ENCODE results near the gene ART5. TPM values are rescaled to one million over a fixed set of nuclear protein-coding genes. Genes with fewer than 3 reads are reported as not detected.

Gene ART5
- total and polyA plus RNA-seq, 3 experiments from 2014 or later = not detected

GRCh38 chr11:3674189-3674588 lies 32.4 kb upstream of the ART5 start:
- peaks cover 44% of the 10 kb centered on the region for H3K36me3 ChIP-seq (ENCODE audit: insufficient read depth, low read length)
- CTCF ChIA-PET = no interaction called here
- peaks cover 0 to 1% of the 10 kb centered on the region in 2 donors for H3K27me3 Mint-ChIP-seq
- no peak overlapping the region for H3K27ac ChIP-seq (ENCODE audit: low read depth, low read length)
- no peaks in the 10 kb centered on the region for H3K4me1 ChIP-seq (ENCODE audit: insufficient read depth, low read length)
- peak overlapping the region in 2 of 8 donors; percentile 11 to 28 for H3K27ac Mint-ChIP-seq
- H3K4me3 Mint-ChIP-seq = no peak overlapping the region
- no peaks in the 10 kb centered on the region for H3K4me1 Mint-ChIP-seq
- no peaks in the 10 kb centered on the region for H3K27me3 ChIP-seq (ENCODE audit: insufficient read depth, low read length, poor library complexity, severe bottlenecking)
- no peaks in the 10 kb centered on the region for H3K9me3 Mint-ChIP-seq
- peaks cover 11 to 96% (median 32%) of the 10 kb centered on the region in 3 donors for H3K36me3 Mint-ChIP-seq
- no peaks in the 10 kb centered on the region for H3K9me3 ChIP-seq (ENCODE audit: low read length)
- no peak for DNase-seq
- POLR2A ChIA-PET = no interaction called here
- H3K4me3 ChIP-seq (ENCODE audit: low read length) = no peak overlapping the region

- Mint-ChIP-seq H3K27me3 (no peaks in the 10 kb centered on the region), H3K4me3 (no peak within 1 kb of the TSS), H3K36me3 (peaks cover 9 to 93% (median 26%) of the 10 kb centered on the region in 3 donors), H3K27ac (peak within 1 kb of the TSS in 6 of 8 donors; percentile 18 to 89 (median 61)), H3K9me3 (no peaks in the 10 kb centered on the region), H3K4me1 (no peaks in the 10 kb centered on the region)
- Histone ChIP-seq H3K9me3 (ENCODE audit: low read length) (no peaks in the 10 kb centered on the region), H3K4me3 (ENCODE audit: low read length) (no peak within 1 kb of the TSS), H3K27ac (ENCODE audit: low read depth, low read length) (no peak within 1 kb of the TSS), H3K27me3 (ENCODE audit: insufficient read depth, low read length, poor library complexity, severe bottlenecking) (no peaks in the 10 kb centered on the region), H3K4me1 (ENCODE audit: insufficient read depth, low read length) (no peaks in the 10 kb centered on the region), H3K36me3 (ENCODE audit: insufficient read depth, low read length) (peaks cover 23% of the 10 kb centered on the region)
- no peak for DNase-seq
- POLR2A ChIA-PET = no interaction called here
- CTCF ChIA-PET = no interaction called here
Measured at GRCh38 chr11:3671334-3672254, 29.8 kb upstream of the ART5 start, which contains the start of gene CHRNA10. CHRNA10 (minus strand) TSS chr11:3671384; CDS start chr11:3671312, 72 bp downstream.

GRCh38 chr11:3669742-3670183 lies 28.0 kb upstream of the ART5 start:
- no peaks in the 10 kb centered on the region for H3K27me3 Mint-ChIP-seq
- H3K9me3 Mint-ChIP-seq = no peaks in the 10 kb centered on the region
- no peak overlapping the region for H3K4me3 Mint-ChIP-seq
- H3K4me3 ChIP-seq (ENCODE audit: low read length) = no peak overlapping the region
- no peaks in the 10 kb centered on the region for H3K4me1 ChIP-seq (ENCODE audit: insufficient read depth, low read length)
- H3K36me3 Mint-ChIP-seq = peaks cover 11 to 95% (median 16%) of the 10 kb centered on the region in 3 donors
- H3K27ac Mint-ChIP-seq = no peak overlapping the region
- H3K4me1 Mint-ChIP-seq = no peaks in the 10 kb centered on the region
- H3K27me3 ChIP-seq (ENCODE audit: insufficient read depth, low read length, poor library complexity, severe bottlenecking) = no peaks in the 10 kb centered on the region
- DNase-seq = no peak
- no peak overlapping the region for H3K27ac ChIP-seq (ENCODE audit: low read depth, low read length)
- POLR2A ChIA-PET = no interaction called here
- no peaks in the 10 kb centered on the region for H3K9me3 ChIP-seq (ENCODE audit: low read length)
- CTCF ChIA-PET = no interaction called here
- H3K36me3 ChIP-seq (ENCODE audit: insufficient read depth, low read length) = peaks cover 7% of the 10 kb centered on the region

- Histone ChIP-seq H3K9me3 (ENCODE audit: low read length) (no peaks in the 10 kb centered on the region), H3K36me3 (ENCODE audit: insufficient read depth, low read length) (peaks cover 2% of the 10 kb centered on the region), H3K4me1 (ENCODE audit: insufficient read depth, low read length) (no peaks in the 10 kb centered on the region), H3K27ac (ENCODE audit: low read depth, low read length) (no peak overlapping the region), H3K4me3 (ENCODE audit: low read length) (no peak overlapping the region), H3K27me3 (ENCODE audit: insufficient read depth, low read length, poor library complexity, severe bottlenecking) (no peaks in the 10 kb centered on the region)
- no peaks in the 10 kb centered on the region for H3K4me1 Mint-ChIP-seq
- no peak for DNase-seq
- POLR2A ChIA-PET = no interaction called here
- H3K36me3 Mint-ChIP-seq = peaks cover 11 to 92% (median 15%) of the 10 kb centered on the region in 3 donors
- CTCF ChIA-PET = no interaction called here
- peak overlapping the region in 1 of 8 donors; percentile 63 for H3K27ac Mint-ChIP-seq
- no peaks in the 10 kb centered on the region for H3K9me3 Mint-ChIP-seq
- no peaks in the 10 kb centered on the region for H3K27me3 Mint-ChIP-seq
- H3K4me3 Mint-ChIP-seq = no peak overlapping the region
Measured at GRCh38 chr11:3669128-3669527, 27.3 kb upstream of the ART5 start.

GRCh38 chr11:3667149-3668035 lies 25.6 kb upstream of the ART5 start:
- no peak overlapping the region for H3K27ac Mint-ChIP-seq
- H3K4me3 Mint-ChIP-seq = no peak overlapping the region
- no peaks in the 10 kb centered on the region for H3K36me3 ChIP-seq (ENCODE audit: insufficient read depth, low read length)
- H3K4me1 ChIP-seq (ENCODE audit: insufficient read depth, low read length) = no peaks in the 10 kb centered on the region
- no peak for DNase-seq
- no peaks in the 10 kb centered on the region for H3K9me3 ChIP-seq (ENCODE audit: low read length)
- H3K9me3 Mint-ChIP-seq = no peaks in the 10 kb centered on the region
- H3K27me3 ChIP-seq (ENCODE audit: insufficient read depth, low read length, poor library complexity, severe bottlenecking) = no peaks in the 10 kb centered on the region
- no peak overlapping the region for H3K27ac ChIP-seq (ENCODE audit: low read depth, low read length)
- H3K36me3 Mint-ChIP-seq = peaks cover 11 to 76% (median 13%) of the 10 kb centered on the region in 3 donors
- no peak overlapping the region for H3K4me3 ChIP-seq (ENCODE audit: low read length)
- ChIA-PET POLR2A (no interaction called here), CTCF (no interaction called here)
- H3K4me1 Mint-ChIP-seq = no peaks in the 10 kb centered on the region
- H3K27me3 Mint-ChIP-seq = no peaks in the 10 kb centered on the region

GRCh38 chr11:3666023-3666530 lies 24.3 kb upstream of the ART5 start:
- Mint-ChIP-seq H3K4me3 (no peak overlapping the region), H3K27me3 (no peaks in the 10 kb centered on the region), H3K9me3 (no peaks in the 10 kb centered on the region), H3K4me1 (no peaks in the 10 kb centered on the region), H3K36me3 (peaks cover 9 to 63% (median 11%) of the 10 kb centered on the region in 3 donors), H3K27ac (no peak overlapping the region)
- ChIA-PET POLR2A (no interaction called here), CTCF (no interaction called here)
- Histone ChIP-seq H3K27ac (ENCODE audit: low read depth, low read length) (no peak overlapping the region), H3K9me3 (ENCODE audit: low read length) (no peaks in the 10 kb centered on the region), H3K4me1 (ENCODE audit: insufficient read depth, low read length) (no peaks in the 10 kb centered on the region), H3K4me3 (ENCODE audit: low read length) (no peak overlapping the region), H3K27me3 (ENCODE audit: insufficient read depth, low read length, poor library complexity, severe bottlenecking) (no peaks in the 10 kb centered on the region), H3K36me3 (ENCODE audit: insufficient read depth, low read length) (no peaks in the 10 kb centered on the region)
- no peak for DNase-seq

GRCh38 chr11:3665336-3666022 lies 23.7 kb upstream of the ART5 start:
- ChIA-PET CTCF (no interaction called here), POLR2A (no interaction called here)
- no peak overlapping the region for H3K27ac ChIP-seq (ENCODE audit: low read depth, low read length)
- H3K9me3 Mint-ChIP-seq = no peaks in the 10 kb centered on the region
- H3K36me3 ChIP-seq (ENCODE audit: insufficient read depth, low read length) = no peaks in the 10 kb centered on the region
- H3K9me3 ChIP-seq (ENCODE audit: low read length) = no peaks in the 10 kb centered on the region
- H3K4me3 ChIP-seq (ENCODE audit: low read length) = no peak overlapping the region
- no peak overlapping the region for H3K4me3 Mint-ChIP-seq
- peaks cover 8 to 57% (median 11%) of the 10 kb centered on the region in 3 donors for H3K36me3 Mint-ChIP-seq
- no peak for DNase-seq
- no peaks in the 10 kb centered on the region for H3K27me3 Mint-ChIP-seq
- no peaks in the 10 kb centered on the region for H3K4me1 ChIP-seq (ENCODE audit: insufficient read depth, low read length)
- no peaks in the 10 kb centered on the region for H3K27me3 ChIP-seq (ENCODE audit: insufficient read depth, low read length, poor library complexity, severe bottlenecking)
- peak overlapping the region in 4 of 8 donors; percentile 29 to 59 (median 40) for H3K27ac Mint-ChIP-seq
- no peaks in the 10 kb centered on the region for H3K4me1 Mint-ChIP-seq

Measured in CD8-positive, alpha-beta memory T cell (primary cell).